HG03135 (cell line): Measurements from ENCODE around the gene NOL4L.
"Not testable (repeated sequence)": the region's sequence is repeated elsewhere in the genome, so short reads cannot be mapped to it uniquely, and the experiment has no call there.

Experiments used
- ATAC-seq: cut with Tn5 transposase; IDR thresholded peaks from one replicate; pipeline ENCODE4 v1.9.1; 2021; ENCODE audit warnings: mild to moderate bottlenecking, moderate library complexity; ENCODE audit not compliant: unreplicated experiment

Gene NOL4L

GRCh38 chr20:32436142-32436861 lies 148.8 kb downstream of the NOL4L start:
- no peak for ATAC-seq

GRCh38 chr20:32435449-32436107 lies 149.6 kb downstream of the NOL4L start:
- no peak for ATAC-seq

- no peak for ATAC-seq
Measured at GRCh38 chr20:32434434-32434833, 150.7 kb downstream of the NOL4L start.

- ATAC-seq = no peak
Measured at GRCh38 chr20:32433311-32434021, 151.7 kb downstream of the NOL4L start.

GRCh38 chr20:32432277-32432676 lies 152.9 kb downstream of the NOL4L start:
- no peak for ATAC-seq

GRCh38 chr20:32431457-32431856 lies 153.7 kb downstream of the NOL4L start:
- ATAC-seq = no peak

- no peak for ATAC-seq
Measured at GRCh38 chr20:32429745-32430360, 155.3 kb downstream of the NOL4L start.

GRCh38 chr20:32429343-32429742 lies 155.8 kb downstream of the NOL4L start:
- no peak for ATAC-seq

- ATAC-seq = no peak
Measured at GRCh38 chr20:32427996-32428395, 157.1 kb downstream of the NOL4L start.

GRCh38 chr20:32421290-32421689 lies 163.8 kb downstream of the NOL4L start:
- ATAC-seq = no peak

- no peak for ATAC-seq
Measured at GRCh38 chr20:32418376-32418775, 166.8 kb downstream of the NOL4L start.

- ATAC-seq = no peak
Measured at GRCh38 chr20:32416206-32416605, 168.9 kb downstream of the NOL4L start.

GRCh38 chr20:32415494-32415893 lies 169.6 kb downstream of the NOL4L start:
- no peak for ATAC-seq

GRCh38 chr20:32411955-32412706 lies 173.0 kb downstream of the NOL4L start:
- no peak for ATAC-seq

GRCh38 chr20:32407131-32407750 lies 177.9 kb downstream of the NOL4L start:
- ATAC-seq = not testable (repeated sequence)

GRCh38 chr20:32406701-32407100 lies 178.4 kb downstream of the NOL4L start:
- no peak for ATAC-seq

GRCh38 chr20:32404017-32404416 lies 181.1 kb downstream of the NOL4L start:
- no peak for ATAC-seq

GRCh38 chr20:32400476-32400875 lies 184.7 kb downstream of the NOL4L start:
- ATAC-seq = no peak

- ATAC-seq = no peak
Measured at GRCh38 chr20:32397567-32398084, 187.5 kb downstream of the NOL4L start.

- no peak for ATAC-seq
Measured at GRCh38 chr20:32396646-32397160, 188.4 kb downstream of the NOL4L start.
